Measurements from ENCODE around the gene IL17RD. TPM values are rescaled to one million over a fixed set of nuclear protein-coding genes. Genes with fewer than 3 reads are reported as not detected.

The IL17RD gene
- total and polyA plus RNA-seq, 9 of the 15 experiments (the other 6 are each of a cell fraction or from before 2014, with no cell fraction given): under 0.01 to 0.09 (median 0.04) TPM; not detected in 4

DNA sequence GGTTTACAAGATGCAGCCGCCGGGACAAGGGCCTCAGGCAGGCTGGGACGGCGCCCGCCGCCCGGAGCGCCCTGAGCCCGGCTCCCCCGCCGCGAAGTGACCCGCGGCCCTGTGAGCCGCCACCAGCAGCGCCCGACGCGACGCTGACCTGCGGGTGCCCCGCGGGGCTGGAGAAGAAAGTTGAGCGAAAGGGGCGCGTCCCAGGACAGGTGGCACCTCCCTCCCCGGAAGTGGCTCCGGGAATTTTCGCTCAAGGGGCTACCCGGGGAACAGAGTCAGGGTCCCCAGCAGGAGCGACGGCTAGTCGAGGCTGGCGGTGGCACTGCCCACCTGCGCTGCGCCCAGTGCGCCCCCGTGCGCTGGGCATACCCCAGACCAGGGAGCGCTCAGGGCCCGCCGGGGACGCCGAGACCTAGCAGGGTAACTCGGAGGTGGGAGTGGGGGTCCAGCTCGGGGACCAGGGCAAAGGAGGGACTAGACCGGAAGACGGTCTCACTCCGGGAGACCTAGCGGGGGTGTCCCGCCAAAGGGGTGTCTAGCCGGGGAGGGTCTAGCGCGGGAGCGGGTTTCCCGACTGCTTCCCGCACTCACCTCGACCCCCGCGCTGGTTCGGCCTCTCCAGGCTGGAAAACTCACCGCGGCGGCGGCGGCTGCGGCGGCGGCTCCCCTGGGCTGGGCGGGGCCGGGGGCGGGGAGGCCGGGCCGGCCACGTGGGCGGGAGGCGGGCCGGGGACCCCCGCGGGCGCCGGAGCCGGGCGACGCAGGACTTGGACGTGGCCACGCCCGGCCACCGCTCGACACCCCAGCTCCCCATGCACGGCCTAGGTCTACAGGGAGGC, 86.3 kb downstream of the IL17RD start (continued):
- peak; percentile 29; the same call in 1 of the 2 replicates for TF ChIP-seq PHF8 (IDR thresholded peaks at IDR 0.05; ENCODE audit: borderline replicate concordance, low read length)
- no peak for TF ChIP-seq ETV6 (IDR thresholded peaks at IDR 0.05; ENCODE audit: borderline replicate concordance in 1 of 2, low read depth in 2 of 2, low read length in 1 of 2)
- TF ChIP-seq ETV6 (CRISPR knock-in tag; IDR thresholded peaks at IDR 0.05; ENCODE audit: borderline replicate concordance): no peak
- no peak for TF ChIP-seq ERF (CRISPR knock-in tag; IDR thresholded peaks at IDR 0.05)
- no peak for TF ChIP-seq TEAD2 (tag; IDR thresholded peaks at IDR 0.05)
- TF ChIP-seq, protein P1, sequence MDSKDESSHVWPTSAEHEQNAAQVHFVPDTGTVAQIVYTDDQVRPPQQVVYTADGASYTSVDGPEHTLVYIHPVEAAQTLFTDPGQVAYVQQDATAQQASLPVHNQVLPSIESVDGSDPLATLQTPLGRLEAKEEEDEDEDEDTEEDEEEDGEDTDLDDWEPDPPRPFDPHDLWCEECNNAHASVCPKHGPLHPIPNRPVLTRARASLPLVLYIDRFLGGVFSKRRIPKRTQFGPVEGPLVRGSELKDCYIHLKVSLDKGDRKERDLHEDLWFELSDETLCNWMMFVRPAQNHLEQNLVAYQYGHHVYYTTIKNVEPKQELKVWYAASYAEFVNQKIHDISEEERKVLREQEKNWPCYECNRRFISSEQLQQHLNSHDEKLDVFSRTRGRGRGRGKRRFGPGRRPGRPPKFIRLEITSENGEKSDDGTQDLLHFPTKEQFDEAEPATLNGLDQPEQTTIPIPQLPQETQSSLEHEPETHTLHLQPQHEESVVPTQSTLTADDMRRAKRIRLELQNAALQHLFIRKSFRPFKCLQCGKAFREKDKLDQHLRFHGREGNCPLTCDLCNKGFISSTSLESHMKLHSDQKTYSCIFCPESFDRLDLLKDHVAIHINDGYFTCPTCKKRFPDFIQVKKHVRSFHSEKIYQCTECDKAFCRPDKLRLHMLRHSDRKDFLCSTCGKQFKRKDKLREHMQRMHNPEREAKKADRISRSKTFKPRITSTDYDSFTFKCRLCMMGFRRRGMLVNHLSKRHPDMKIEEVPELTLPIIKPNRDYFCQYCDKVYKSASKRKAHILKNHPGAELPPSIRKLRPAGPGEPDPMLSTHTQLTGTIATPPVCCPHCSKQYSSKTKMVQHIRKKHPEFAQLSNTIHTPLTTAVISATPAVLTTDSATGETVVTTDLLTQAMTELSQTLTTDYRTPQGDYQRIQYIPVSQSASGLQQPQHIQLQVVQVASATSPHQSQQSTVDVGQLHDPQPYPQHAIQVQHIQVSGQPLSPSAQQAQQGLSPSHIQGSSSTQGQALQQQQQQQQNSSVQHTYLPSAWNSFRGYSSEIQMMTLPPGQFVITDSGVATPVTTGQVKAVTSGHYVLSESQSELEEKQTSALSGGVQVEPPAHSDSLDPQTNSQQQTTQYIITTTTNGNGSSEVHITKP (IDR thresholded peaks at IDR 0.05; ENCODE audit: partially characterized antibody): peak; percentile 78
- no peak for TF ChIP-seq ZNF23 (CRISPR knock-in tag; IDR thresholded peaks at IDR 0.05)
- no peak for TF ChIP-seq GABPB1 (CRISPR knock-in tag; IDR thresholded peaks at IDR 0.05)
- TF ChIP-seq ZNF232 (CRISPR knock-in tag; IDR thresholded peaks at IDR 0.05): no peak
- TF ChIP-seq GABPA (tag; conservative IDR thresholded peaks at IDR 0.05; ENCODE audit: low read depth): 0 out of 2 replicates have a peak, but pooled peaks have one; percentile 28
- TF ChIP-seq ZSCAN32 (CRISPR knock-in tag; IDR thresholded peaks at IDR 0.05): no peak
- TF ChIP-seq MYC (IDR thresholded peaks at IDR 0.05; ENCODE audit: low read depth, low read length): peak; percentile 49; the same call in 1 of the 2 replicates
- TF ChIP-seq MYC (CRISPR knock-in tag; IDR thresholded peaks at IDR 0.05; ENCODE audit: borderline replicate concordance, low read depth): no peak
- no peak for TF ChIP-seq WHSC1 (IDR thresholded peaks at IDR 0.05; ENCODE audit: low read length)
- TF ChIP-seq SIN3B (IDR thresholded peaks at IDR 0.05; ENCODE audit: low read depth): no peak
- TF ChIP-seq ESRRA (IDR thresholded peaks at IDR 0.05; ENCODE audit: borderline replicate concordance, low read depth): peak; percentile 5; the same call in 1 of the 2 replicates
- no peak for TF ChIP-seq ZNF184 (CRISPR knock-in tag; IDR thresholded peaks at IDR 0.05)
- TF ChIP-seq ELF1 (tag; IDR thresholded peaks at IDR 0.05): 0 out of 2 replicates have a peak, but pooled peaks have one; percentile 55
- peak; percentile 49; the same call in 1 of the 2 replicates for TF ChIP-seq GATAD2B (IDR thresholded peaks at IDR 0.05; ENCODE audit: borderline replicate concordance)
- no peak for TF ChIP-seq PURB (CRISPR knock-in tag; IDR thresholded peaks at IDR 0.05; ENCODE audit: low read depth)
- peak; percentile 5 for TF ChIP-seq RBBP5 (IDR thresholded peaks at IDR 0.05; ENCODE audit: borderline replicate concordance, insufficient read depth, low read length, poor library complexity, severe bottlenecking)
- TF ChIP-seq POLR2AphosphoS5 (IDR thresholded peaks at IDR 0.05; ENCODE audit: control insufficient read depth, insufficient read depth, low read depth, low read length): no peak
- TF ChIP-seq, protein P2, sequence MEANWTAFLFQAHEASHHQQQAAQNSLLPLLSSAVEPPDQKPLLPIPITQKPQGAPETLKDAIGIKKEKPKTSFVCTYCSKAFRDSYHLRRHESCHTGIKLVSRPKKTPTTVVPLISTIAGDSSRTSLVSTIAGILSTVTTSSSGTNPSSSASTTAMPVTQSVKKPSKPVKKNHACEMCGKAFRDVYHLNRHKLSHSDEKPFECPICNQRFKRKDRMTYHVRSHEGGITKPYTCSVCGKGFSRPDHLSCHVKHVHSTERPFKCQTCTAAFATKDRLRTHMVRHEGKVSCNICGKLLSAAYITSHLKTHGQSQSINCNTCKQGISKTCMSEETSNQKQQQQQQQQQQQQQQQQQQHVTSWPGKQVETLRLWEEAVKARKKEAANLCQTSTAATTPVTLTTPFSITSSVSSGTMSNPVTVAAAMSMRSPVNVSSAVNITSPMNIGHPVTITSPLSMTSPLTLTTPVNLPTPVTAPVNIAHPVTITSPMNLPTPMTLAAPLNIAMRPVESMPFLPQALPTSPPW (CRISPR knock-in tag; IDR thresholded peaks at IDR 0.05): peak; percentile 63

Data from K562 (cell line).